Measurements from ENCODE around the gene RGS13. TPM values are rescaled to one million over a fixed set of nuclear protein-coding genes. Genes with fewer than 3 reads are reported as not detected.

The RGS13 gene
- total RNA-seq, 1 donor from 2014 or later, result not detected

- H2AFZ ChIP-seq (replicated peaks), result no peak overlapping the region
These were observed 32.6 kb upstream of the RGS13 start for GRCh38 chr1:192603218-192603787.

DNA sequence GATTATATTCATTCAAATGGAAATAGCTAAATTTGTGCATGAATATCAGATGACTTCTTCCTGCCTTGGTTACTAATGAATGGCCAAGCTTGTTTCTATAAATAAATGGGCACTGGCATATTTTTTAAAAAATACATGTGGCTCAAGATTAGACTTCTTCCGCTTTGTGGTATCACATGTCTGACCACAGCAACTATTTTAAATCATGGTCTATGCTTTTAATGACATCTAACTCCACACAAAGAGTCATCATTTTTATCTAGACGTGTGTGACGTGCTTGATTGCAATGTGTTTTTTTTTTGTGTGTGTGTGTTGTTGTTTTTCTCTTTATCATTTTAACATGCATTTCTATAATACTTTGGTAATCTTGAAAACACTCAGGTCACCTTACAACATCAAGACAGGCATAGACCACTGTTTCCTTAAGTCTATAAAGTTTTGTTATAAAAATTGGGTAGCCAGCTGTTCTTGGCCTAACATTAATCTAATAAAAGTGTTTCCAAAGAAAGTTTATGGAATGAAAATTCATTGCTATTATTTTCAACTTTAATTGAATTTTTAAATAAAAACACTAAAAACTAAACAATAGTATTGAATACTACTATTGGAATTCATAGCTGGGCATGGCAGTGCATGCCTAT lies 30.8 kb upstream of the RGS13 start:
- no peak overlapping the region for H3K4me3 Mint-ChIP-seq
- H3K9me3 Mint-ChIP-seq, result no peaks in the 10 kb centered on the region
- TF ChIP-seq, protein P1, sequence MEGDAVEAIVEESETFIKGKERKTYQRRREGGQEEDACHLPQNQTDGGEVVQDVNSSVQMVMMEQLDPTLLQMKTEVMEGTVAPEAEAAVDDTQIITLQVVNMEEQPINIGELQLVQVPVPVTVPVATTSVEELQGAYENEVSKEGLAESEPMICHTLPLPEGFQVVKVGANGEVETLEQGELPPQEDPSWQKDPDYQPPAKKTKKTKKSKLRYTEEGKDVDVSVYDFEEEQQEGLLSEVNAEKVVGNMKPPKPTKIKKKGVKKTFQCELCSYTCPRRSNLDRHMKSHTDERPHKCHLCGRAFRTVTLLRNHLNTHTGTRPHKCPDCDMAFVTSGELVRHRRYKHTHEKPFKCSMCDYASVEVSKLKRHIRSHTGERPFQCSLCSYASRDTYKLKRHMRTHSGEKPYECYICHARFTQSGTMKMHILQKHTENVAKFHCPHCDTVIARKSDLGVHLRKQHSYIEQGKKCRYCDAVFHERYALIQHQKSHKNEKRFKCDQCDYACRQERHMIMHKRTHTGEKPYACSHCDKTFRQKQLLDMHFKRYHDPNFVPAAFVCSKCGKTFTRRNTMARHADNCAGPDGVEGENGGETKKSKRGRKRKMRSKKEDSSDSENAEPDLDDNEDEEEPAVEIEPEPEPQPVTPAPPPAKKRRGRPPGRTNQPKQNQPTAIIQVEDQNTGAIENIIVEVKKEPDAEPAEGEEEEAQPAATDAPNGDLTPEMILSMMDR (IDR thresholded peaks at IDR 0.05), result no peak
- TF ChIP-seq EZH2 (IDR thresholded peaks at IDR 0.05), result no peak
- no peak for TF ChIP-seq EZH2phosphoT487 (IDR thresholded peaks at IDR 0.05)
- no peaks in the 10 kb centered on the region for H3K36me3 Mint-ChIP-seq
- H3K27me3 ChIP-seq, result no peaks in the 10 kb centered on the region
- H3K79me2 ChIP-seq (ENCODE audit: low read depth), result no peaks in the 10 kb centered on the region
- H3K9ac ChIP-seq, result no peak overlapping the region
- no peaks in the 10 kb centered on the region for H3F3A ChIP-seq (ENCODE audit: low read depth)
- H3K4me1 Mint-ChIP-seq, result no peaks in the 10 kb centered on the region
- H3K36me3 ChIP-seq, result no peaks in the 10 kb centered on the region
- no peaks in the 10 kb centered on the region for H3K4me1 ChIP-seq
- no peak overlapping the region for H2AFZ ChIP-seq (replicated peaks)
- H3K27ac ChIP-seq, result no peak overlapping the region
- no peak overlapping the region for H3K4me3 ChIP-seq
- H3K27ac Mint-ChIP-seq, result no peak overlapping the region
- no peaks in the 10 kb centered on the region for H4K20me1 ChIP-seq (ENCODE audit: low read depth)
- H3K4me2 ChIP-seq, result no peak overlapping the region
- no peaks in the 10 kb centered on the region for H3K9me3 ChIP-seq (ENCODE audit: low read depth)
- no peaks in the 10 kb centered on the region for H3K27me3 Mint-ChIP-seq (ENCODE audit: insufficient read depth, low read depth)
- no peak for DNase-seq (ENCODE audit: low spot score)

More at GRCh38 chr1:192603218-192603787, 32.6 kb upstream of the RGS13 start:
- H4K20me1 ChIP-seq (ENCODE audit: low read depth), result no peaks in the 10 kb centered on the region
- no peak overlapping the region for H3K4me2 ChIP-seq
- no peak overlapping the region for H3K27ac Mint-ChIP-seq
- no peak overlapping the region for H3K27ac ChIP-seq
- no peaks in the 10 kb centered on the region for H3K36me3 ChIP-seq
- no peaks in the 10 kb centered on the region for H3K4me1 Mint-ChIP-seq
- no peaks in the 10 kb centered on the region for H3K27me3 ChIP-seq
- TF ChIP-seq, protein P1 (IDR thresholded peaks at IDR 0.05), result no peak
- TF ChIP-seq EZH2 (IDR thresholded peaks at IDR 0.05), result no peak
- TF ChIP-seq EZH2phosphoT487 (IDR thresholded peaks at IDR 0.05), result no peak
- no peaks in the 10 kb centered on the region for H3K9me3 ChIP-seq (ENCODE audit: low read depth)
- H3K4me1 ChIP-seq, result no peaks in the 10 kb centered on the region
- no peaks in the 10 kb centered on the region for H3K79me2 ChIP-seq (ENCODE audit: low read depth)
- no peaks in the 10 kb centered on the region for H3K27me3 Mint-ChIP-seq (ENCODE audit: insufficient read depth, low read depth)
- H3K4me3 Mint-ChIP-seq, result no peak overlapping the region
- no peaks in the 10 kb centered on the region for H3K9me3 Mint-ChIP-seq
- no peak overlapping the region for H3K4me3 ChIP-seq
- no peaks in the 10 kb centered on the region for H3K36me3 Mint-ChIP-seq
- H3K9ac ChIP-seq, result no peak overlapping the region
- DNase-seq (ENCODE audit: low spot score), result no peak
- H3F3A ChIP-seq (ENCODE audit: low read depth), result no peaks in the 10 kb centered on the region

GRCh38 chr1:192608671-192609070 lies 27.3 kb upstream of the RGS13 start:
- Mint-ChIP-seq H3K27me3 (ENCODE audit: insufficient read depth, low read depth) (no peaks in the 10 kb centered on the region), H3K27ac (no peak overlapping the region)
- H2AFZ ChIP-seq (replicated peaks), result no peak overlapping the region

More at GRCh38 chr1:192608671-192609070, 27.3 kb upstream of the RGS13 start:
- Histone ChIP-seq H3F3A (ENCODE audit: low read depth) (no peaks in the 10 kb centered on the region), H3K36me3 (no peaks in the 10 kb centered on the region), H3K9ac (no peak overlapping the region), H3K27me3 (no peaks in the 10 kb centered on the region), H3K4me2 (no peak overlapping the region), H4K20me1 (ENCODE audit: low read depth) (no peaks in the 10 kb centered on the region), H3K9me3 (ENCODE audit: low read depth) (no peaks in the 10 kb centered on the region), H3K4me1 (no peaks in the 10 kb centered on the region), H3K79me2 (ENCODE audit: low read depth) (no peaks in the 10 kb centered on the region), H3K27ac (no peak overlapping the region), H3K4me3 (no peak overlapping the region)
- H3K4me1 Mint-ChIP-seq, result no peaks in the 10 kb centered on the region
- TF ChIP-seq EZH2phosphoT487 (IDR thresholded peaks at IDR 0.05), result no peak
- no peak for TF ChIP-seq EZH2 (IDR thresholded peaks at IDR 0.05)
- TF ChIP-seq, protein P1 (IDR thresholded peaks at IDR 0.05), result no peak
- no peaks in the 10 kb centered on the region for H3K9me3 Mint-ChIP-seq
- DNase-seq (ENCODE audit: low spot score), result no peak
- no peaks in the 10 kb centered on the region for H3K36me3 Mint-ChIP-seq
- no peak overlapping the region for H3K4me3 Mint-ChIP-seq
